ENCODE measurements around the gene PDZRN3.

DNA sequence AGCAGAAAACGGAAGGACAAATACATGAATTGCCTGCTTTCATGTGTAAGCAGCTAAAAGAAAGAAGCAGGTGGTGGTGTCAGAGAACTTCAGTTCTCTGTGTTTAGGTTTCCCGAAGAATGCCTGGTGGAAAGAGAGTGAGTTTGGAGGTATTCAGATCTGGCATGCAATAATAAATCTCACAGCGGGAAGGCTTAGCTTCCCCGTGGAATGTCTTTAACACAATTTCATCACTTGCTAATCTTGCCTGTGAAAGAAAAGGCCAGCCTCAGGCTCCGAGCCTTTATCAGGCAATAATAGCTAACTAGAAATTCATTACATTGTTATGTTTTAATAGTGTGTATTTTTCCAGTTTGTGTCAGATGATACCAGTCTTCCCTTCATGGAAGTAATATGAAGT lies 220.3 kb downstream of the PDZRN3 start:
- TF ChIP-seq EZH2phosphoT487 (IDR thresholded peaks at IDR 0.05; ENCODE audit: low read depth, severe bottlenecking, unreplicated experiment): no peak
- TF ChIP-seq EZH2 (IDR thresholded peaks at IDR 0.05; ENCODE audit: borderline replicate concordance): no peak
